ENCODE data around the gene ZSCAN30.

Gene ZSCAN30

GRCh38 chr18:35290094-35290735 is at the start of gene ZSCAN30:
TSS of gene ZSCAN30 (minus strand) at chr18:35290229. CDS start at chr18:35264352, 25,877 bp downstream.
- peak within 1 kb of the TSS; percentile 80; the same call in 1 of the 2 replicates for H3K4me3 ChIP-seq (ENCODE audit: low read length)
- WGBS (ENCODE audit: insufficient coverage, insufficient read length) = no CpG with 5 or more reads among the region's 41 CpGs
- no peaks in the 10 kb centered on the region for H3K4me1 ChIP-seq (ENCODE audit: control insufficient read depth, insufficient read depth, low read length)
- H3K36me3 ChIP-seq (ENCODE audit: control insufficient read depth, insufficient read depth, low read length) = no peaks in the 10 kb centered on the region
- no peaks in the 10 kb centered on the region for H3K9me3 ChIP-seq (ENCODE audit: control insufficient read depth, insufficient read depth, low read length)
- no peak within 1 kb of the TSS for H3K27ac ChIP-seq (ENCODE audit: low read length)
- no peaks in the 10 kb centered on the region for H3K27me3 ChIP-seq (ENCODE audit: control insufficient read depth, insufficient read depth, low read length)
- peak; percentile 90 for DNase-seq (ENCODE audit: low read depth, low spot score)

GRCh38 chr18:35337286-35337685 is 47.3 kb upstream of the ZSCAN30 start:
- H3K4me1 ChIP-seq (ENCODE audit: control insufficient read depth, insufficient read depth, low read length) = no peaks in the 10 kb centered on the region
- peaks cover 14% of the 10 kb centered on the region; the same call in 1 of the 2 replicates for H3K36me3 ChIP-seq (ENCODE audit: control insufficient read depth, insufficient read depth, low read length)
- no peak overlapping the region for H3K27ac ChIP-seq (ENCODE audit: low read length)
- H3K4me3 ChIP-seq (ENCODE audit: low read length) = no peak overlapping the region
- no CpG with 5 or more reads among the region's 5 CpGs for WGBS (ENCODE audit: insufficient coverage, insufficient read length)
- DNase-seq (ENCODE audit: low read depth, low spot score) = no peak
- no peaks in the 10 kb centered on the region for H3K27me3 ChIP-seq (ENCODE audit: control insufficient read depth, insufficient read depth, low read length)
- H3K9me3 ChIP-seq (ENCODE audit: control insufficient read depth, insufficient read depth, low read length) = no peaks in the 10 kb centered on the region

- DNase-seq (ENCODE audit: low read depth, low spot score) = no peak
- Histone ChIP-seq H3K36me3 (ENCODE audit: control insufficient read depth, insufficient read depth, low read length) (peaks cover 14% of the 10 kb centered on the region; the same call in 1 of the 2 replicates), H3K27me3 (ENCODE audit: control insufficient read depth, insufficient read depth, low read length) (no peaks in the 10 kb centered on the region), H3K4me3 (ENCODE audit: low read length) (no peak overlapping the region), H3K9me3 (ENCODE audit: control insufficient read depth, insufficient read depth, low read length) (no peaks in the 10 kb centered on the region), H3K27ac (ENCODE audit: low read length) (no peak overlapping the region), H3K4me1 (ENCODE audit: control insufficient read depth, insufficient read depth, low read length) (no peaks in the 10 kb centered on the region)
- no CpG with 5 or more reads among the region's 4 CpGs for WGBS (ENCODE audit: insufficient coverage, insufficient read length)
Measured at GRCh38 chr18:35335866-35336265, 45.8 kb upstream of the ZSCAN30 start.

- Histone ChIP-seq H3K4me3 (ENCODE audit: low read length) (no peak overlapping the region), H3K36me3 (ENCODE audit: control insufficient read depth, insufficient read depth, low read length) (peaks cover 9% of the 10 kb centered on the region; the same call in 1 of the 2 replicates), H3K27ac (ENCODE audit: low read length) (no peak overlapping the region), H3K9me3 (ENCODE audit: control insufficient read depth, insufficient read depth, low read length) (no peaks in the 10 kb centered on the region), H3K4me1 (ENCODE audit: control insufficient read depth, insufficient read depth, low read length) (no peaks in the 10 kb centered on the region; the same call in 1 of the 2 replicates), H3K27me3 (ENCODE audit: control insufficient read depth, insufficient read depth, low read length) (no peaks in the 10 kb centered on the region)
- WGBS (ENCODE audit: insufficient coverage, insufficient read length) = no CpG with 5 or more reads among the region's 3 CpGs
- DNase-seq (ENCODE audit: low read depth, low spot score) = no peak
Measured at GRCh38 chr18:35334821-35335220, 44.8 kb upstream of the ZSCAN30 start.

GRCh38 chr18:35334212-35334611 is 44.2 kb upstream of the ZSCAN30 start:
- Histone ChIP-seq H3K4me3 (ENCODE audit: low read length) (no peak overlapping the region), H3K9me3 (ENCODE audit: control insufficient read depth, insufficient read depth, low read length) (no peaks in the 10 kb centered on the region), H3K27me3 (ENCODE audit: control insufficient read depth, insufficient read depth, low read length) (no peaks in the 10 kb centered on the region), H3K36me3 (ENCODE audit: control insufficient read depth, insufficient read depth, low read length) (peaks cover 4% of the 10 kb centered on the region; the same call in 1 of the 2 replicates), H3K4me1 (ENCODE audit: control insufficient read depth, insufficient read depth, low read length) (no peaks in the 10 kb centered on the region; the same call in 1 of the 2 replicates), H3K27ac (ENCODE audit: low read length) (no peak overlapping the region)
- WGBS (ENCODE audit: insufficient coverage, insufficient read length) = no CpG with 5 or more reads among the region's 1 CpG
- DNase-seq (ENCODE audit: low read depth, low spot score) = no peak

GRCh38 chr18:35331367-35332087 is 41.5 kb upstream of the ZSCAN30 start:
- no peak overlapping the region for H3K27ac ChIP-seq (ENCODE audit: low read length)
- no peaks in the 10 kb centered on the region; the same call in 1 of the 2 replicates for H3K4me1 ChIP-seq (ENCODE audit: control insufficient read depth, insufficient read depth, low read length)
- WGBS (ENCODE audit: insufficient coverage, insufficient read length) = no CpG with 5 or more reads among the region's 4 CpGs
- DNase-seq (ENCODE audit: low read depth, low spot score) = no peak
- H3K9me3 ChIP-seq (ENCODE audit: control insufficient read depth, insufficient read depth, low read length) = no peaks in the 10 kb centered on the region
- no peak overlapping the region for H3K4me3 ChIP-seq (ENCODE audit: low read length)
- no peaks in the 10 kb centered on the region; the same call in 1 of the 2 replicates for H3K36me3 ChIP-seq (ENCODE audit: control insufficient read depth, insufficient read depth, low read length)
- H3K27me3 ChIP-seq (ENCODE audit: control insufficient read depth, insufficient read depth, low read length) = no peaks in the 10 kb centered on the region

DNA sequence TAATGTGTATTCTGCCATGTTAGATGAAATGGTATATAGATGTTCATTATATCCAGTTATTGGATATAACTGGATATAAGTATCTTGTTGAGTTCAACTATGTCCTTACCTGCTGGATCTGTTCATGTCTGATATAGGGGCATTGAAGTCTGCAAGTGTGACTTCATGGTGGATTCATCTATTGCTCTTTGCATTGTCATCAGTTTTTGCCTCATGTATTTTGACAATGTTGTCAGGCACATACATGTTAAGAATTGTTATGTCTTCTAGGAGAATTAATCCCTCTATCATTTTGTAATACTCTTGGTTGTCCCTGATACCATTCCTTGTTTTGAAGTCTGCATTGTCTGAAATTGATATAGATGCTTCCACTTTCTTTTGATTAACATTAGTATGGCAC is 38.8 kb upstream of the ZSCAN30 start:
- no peaks in the 10 kb centered on the region for H3K36me3 ChIP-seq (ENCODE audit: control insufficient read depth, insufficient read depth, low read length)

GRCh38 chr18:35326695-35327387 is 36.8 kb upstream of the ZSCAN30 start:
- Histone ChIP-seq H3K9me3 (ENCODE audit: control insufficient read depth, insufficient read depth, low read length) (no peaks in the 10 kb centered on the region), H3K27ac (ENCODE audit: low read length) (no peak overlapping the region), H3K36me3 (ENCODE audit: control insufficient read depth, insufficient read depth, low read length) (no peaks in the 10 kb centered on the region), H3K4me3 (ENCODE audit: low read length) (no peak overlapping the region), H3K4me1 (ENCODE audit: control insufficient read depth, insufficient read depth, low read length) (no peaks in the 10 kb centered on the region; the same call in 1 of the 2 replicates), H3K27me3 (ENCODE audit: control insufficient read depth, insufficient read depth, low read length) (no peaks in the 10 kb centered on the region)
- WGBS (ENCODE audit: insufficient coverage, insufficient read length) = no CpG with 5 or more reads among the region's 3 CpGs
- DNase-seq (ENCODE audit: low read depth, low spot score) = no peak

More for the DNA sequence above, 38.8 kb upstream of the ZSCAN30 start:
- Histone ChIP-seq H3K4me3 (ENCODE audit: low read length) (no peak overlapping the region), H3K27me3 (ENCODE audit: control insufficient read depth, insufficient read depth, low read length) (no peaks in the 10 kb centered on the region), H3K27ac (ENCODE audit: low read length) (no peak overlapping the region), H3K4me1 (ENCODE audit: control insufficient read depth, insufficient read depth, low read length) (no peaks in the 10 kb centered on the region; the same call in 1 of the 2 replicates), H3K9me3 (ENCODE audit: control insufficient read depth, insufficient read depth, low read length) (no peaks in the 10 kb centered on the region)
- no peak for DNase-seq (ENCODE audit: low read depth, low spot score)

GRCh38 chr18:35324926-35325655 is 35.1 kb upstream of the ZSCAN30 start:
- Histone ChIP-seq H3K4me3 (ENCODE audit: low read length) (no peak overlapping the region), H3K27me3 (ENCODE audit: control insufficient read depth, insufficient read depth, low read length) (no peaks in the 10 kb centered on the region), H3K27ac (ENCODE audit: low read length) (no peak overlapping the region), H3K4me1 (ENCODE audit: control insufficient read depth, insufficient read depth, low read length) (no peaks in the 10 kb centered on the region), H3K36me3 (ENCODE audit: control insufficient read depth, insufficient read depth, low read length) (no peaks in the 10 kb centered on the region), H3K9me3 (ENCODE audit: control insufficient read depth, insufficient read depth, low read length) (no peaks in the 10 kb centered on the region)
- peak; percentile 16 for DNase-seq (ENCODE audit: low read depth, low spot score)
- WGBS (ENCODE audit: insufficient coverage, insufficient read length) = no CpG with 5 or more reads among the region's 2 CpGs
